Measurements from ENCODE around the gene REXO1. TPM values are rescaled to one million over a fixed set of nuclear protein-coding genes. Genes with fewer than 3 reads are reported as not detected.
A peak's percentile ranks its signal among the peaks of the same experiment; 100 is the strongest.

REXO1 gene
- total RNA-seq, 1 experiment from 2014 or later = 61.1 TPM

DNA sequence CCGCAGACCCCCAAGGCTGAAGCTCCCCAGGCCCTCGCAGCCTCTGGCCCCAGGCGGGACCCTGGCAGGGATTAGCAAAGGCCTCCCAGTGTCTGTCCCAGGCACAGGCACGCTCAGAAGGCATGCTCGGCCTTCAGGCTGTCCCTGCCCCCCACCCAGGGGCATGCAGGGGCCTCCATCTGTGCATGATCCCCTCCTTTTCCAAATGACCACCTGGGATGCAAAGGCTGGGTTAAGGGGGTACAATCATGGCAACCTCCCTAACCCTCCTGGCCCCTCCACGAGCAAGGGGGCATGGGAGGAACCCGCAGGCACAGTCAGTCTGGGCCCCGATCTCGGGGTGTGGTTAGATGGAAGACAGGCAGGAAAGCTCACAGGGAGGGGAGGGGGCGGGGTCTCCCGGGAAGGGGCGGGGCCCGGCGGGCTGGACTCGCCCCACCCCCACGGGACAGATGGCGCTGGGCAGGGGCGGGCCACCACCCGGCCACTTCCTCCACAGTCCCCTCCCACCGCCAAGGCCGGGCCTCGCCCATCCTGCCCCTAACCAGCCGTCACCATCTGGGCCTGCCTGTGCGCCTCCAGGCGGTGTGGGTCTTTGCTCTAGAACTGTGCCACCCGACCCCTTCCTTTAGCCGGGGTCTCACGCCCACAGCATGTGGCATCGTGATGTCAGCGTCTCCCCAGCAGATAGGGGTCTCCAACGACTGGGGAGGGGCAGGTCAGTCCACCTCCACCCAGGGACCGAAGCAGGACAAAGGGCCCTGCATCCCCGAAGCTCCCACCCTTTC lies 7.0 kb upstream of the REXO1 start:
- peak overlapping the region; percentile 63 for H3K4me3 Mint-ChIP-seq
- H3K27me3 Mint-ChIP-seq (ENCODE audit: low read depth) = no peaks in the 10 kb centered on the region; the same call in 1 of the 2 replicates
- peak overlapping the region; percentile 91 for H3K27ac Mint-ChIP-seq
- ATAC-seq (peak; percentile 80), DNase-seq (ENCODE audit: low spot score) (peak; percentile 93)
- H3K9me3 Mint-ChIP-seq = no peaks in the 10 kb centered on the region
- H3K36me3 Mint-ChIP-seq = no peaks in the 10 kb centered on the region
- TF ChIP-seq, protein P1, sequence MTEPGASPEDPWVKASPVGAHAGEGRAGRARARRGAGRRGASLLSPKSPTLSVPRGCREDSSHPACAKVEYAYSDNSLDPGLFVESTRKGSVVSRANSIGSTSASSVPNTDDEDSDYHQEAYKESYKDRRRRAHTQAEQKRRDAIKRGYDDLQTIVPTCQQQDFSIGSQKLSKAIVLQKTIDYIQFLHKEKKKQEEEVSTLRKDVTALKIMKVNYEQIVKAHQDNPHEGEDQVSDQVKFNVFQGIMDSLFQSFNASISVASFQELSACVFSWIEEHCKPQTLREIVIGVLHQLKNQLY (CRISPR knock-in tag; IDR thresholded peaks at IDR 0.05) = no peak
- TF ChIP-seq CREM (CRISPR knock-in tag; IDR thresholded peaks at IDR 0.05) (no peak), FOXP4 (CRISPR knock-in tag; IDR thresholded peaks at IDR 0.05) (no peak), HMGA2 (CRISPR knock-in tag; IDR thresholded peaks at IDR 0.05) (no peak), ZNF138 (CRISPR knock-in tag; conservative IDR thresholded peaks at IDR 0.05) (no peak), SP1 (CRISPR knock-in tag; conservative IDR thresholded peaks at IDR 0.05) (peak; percentile 75), JUN (CRISPR knock-in tag; IDR thresholded peaks at IDR 0.05) (no peak), MYBL2 (CRISPR knock-in tag; IDR thresholded peaks at IDR 0.05) (no peak), ESRRA (CRISPR knock-in tag; IDR thresholded peaks at IDR 0.05; ENCODE audit: borderline replicate concordance) (no peak), STAT6 (CRISPR knock-in tag; conservative IDR thresholded peaks at IDR 0.05; ENCODE audit: low read depth) (no peak), CTCF (IDR thresholded peaks at IDR 0.05) (no peak)
- TF ChIP-seq, protein P2, sequence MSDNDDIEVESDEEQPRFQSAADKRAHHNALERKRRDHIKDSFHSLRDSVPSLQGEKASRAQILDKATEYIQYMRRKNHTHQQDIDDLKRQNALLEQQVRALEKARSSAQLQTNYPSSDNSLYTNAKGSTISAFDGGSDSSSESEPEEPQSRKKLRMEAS (CRISPR knock-in tag; IDR thresholded peaks at IDR 0.05) = 0 out of 2 replicates have a peak, but pooled peaks have one; percentile 1
- ChIA-PET POLR2A (interaction anchor here (1.0 to 1.5 kb wide), 3 partner anchors 10 to 49 kb away, joined by 3 to 6 read pairs (median 4); no protein-coding TSS in a partner anchor), CTCF (interaction anchor here (0.6 to 8.2 kb wide), 16 partner anchors 9 to 1907 kb away, joined by 3 to 70 read pairs (median 5); partner anchors contain the start of gene ABHD17A)
- H3K4me1 Mint-ChIP-seq = peaks cover 48% of the 10 kb centered on the region

- H3K36me3 Mint-ChIP-seq = no peaks in the 10 kb centered on the region
- CTCF ChIA-PET = interaction anchor here (0.6 to 8.2 kb wide), 17 partner anchors 10 to 1908 kb away, joined by 3 to 70 read pairs (median 5); partner anchors contain the start of gene ABHD17A
- H3K9me3 Mint-ChIP-seq = no peaks in the 10 kb centered on the region
- H3K27me3 Mint-ChIP-seq (ENCODE audit: low read depth) = no peaks in the 10 kb centered on the region; the same call in 1 of the 2 replicates
- DNase-seq (ENCODE audit: low spot score) (peak; percentile 46), ATAC-seq (no peak)
- H3K27ac Mint-ChIP-seq = peak overlapping the region; percentile 91
- POLR2A ChIA-PET = interaction anchor here (1.5 kb wide), 2 partner anchors 10 to 22 kb away, joined by 4 to 6 read pairs; no protein-coding TSS in a partner anchor
- peak overlapping the region; percentile 63 for H3K4me3 Mint-ChIP-seq
- peaks cover 46% of the 10 kb centered on the region for H3K4me1 Mint-ChIP-seq
- TF ChIP-seq, protein P3, sequence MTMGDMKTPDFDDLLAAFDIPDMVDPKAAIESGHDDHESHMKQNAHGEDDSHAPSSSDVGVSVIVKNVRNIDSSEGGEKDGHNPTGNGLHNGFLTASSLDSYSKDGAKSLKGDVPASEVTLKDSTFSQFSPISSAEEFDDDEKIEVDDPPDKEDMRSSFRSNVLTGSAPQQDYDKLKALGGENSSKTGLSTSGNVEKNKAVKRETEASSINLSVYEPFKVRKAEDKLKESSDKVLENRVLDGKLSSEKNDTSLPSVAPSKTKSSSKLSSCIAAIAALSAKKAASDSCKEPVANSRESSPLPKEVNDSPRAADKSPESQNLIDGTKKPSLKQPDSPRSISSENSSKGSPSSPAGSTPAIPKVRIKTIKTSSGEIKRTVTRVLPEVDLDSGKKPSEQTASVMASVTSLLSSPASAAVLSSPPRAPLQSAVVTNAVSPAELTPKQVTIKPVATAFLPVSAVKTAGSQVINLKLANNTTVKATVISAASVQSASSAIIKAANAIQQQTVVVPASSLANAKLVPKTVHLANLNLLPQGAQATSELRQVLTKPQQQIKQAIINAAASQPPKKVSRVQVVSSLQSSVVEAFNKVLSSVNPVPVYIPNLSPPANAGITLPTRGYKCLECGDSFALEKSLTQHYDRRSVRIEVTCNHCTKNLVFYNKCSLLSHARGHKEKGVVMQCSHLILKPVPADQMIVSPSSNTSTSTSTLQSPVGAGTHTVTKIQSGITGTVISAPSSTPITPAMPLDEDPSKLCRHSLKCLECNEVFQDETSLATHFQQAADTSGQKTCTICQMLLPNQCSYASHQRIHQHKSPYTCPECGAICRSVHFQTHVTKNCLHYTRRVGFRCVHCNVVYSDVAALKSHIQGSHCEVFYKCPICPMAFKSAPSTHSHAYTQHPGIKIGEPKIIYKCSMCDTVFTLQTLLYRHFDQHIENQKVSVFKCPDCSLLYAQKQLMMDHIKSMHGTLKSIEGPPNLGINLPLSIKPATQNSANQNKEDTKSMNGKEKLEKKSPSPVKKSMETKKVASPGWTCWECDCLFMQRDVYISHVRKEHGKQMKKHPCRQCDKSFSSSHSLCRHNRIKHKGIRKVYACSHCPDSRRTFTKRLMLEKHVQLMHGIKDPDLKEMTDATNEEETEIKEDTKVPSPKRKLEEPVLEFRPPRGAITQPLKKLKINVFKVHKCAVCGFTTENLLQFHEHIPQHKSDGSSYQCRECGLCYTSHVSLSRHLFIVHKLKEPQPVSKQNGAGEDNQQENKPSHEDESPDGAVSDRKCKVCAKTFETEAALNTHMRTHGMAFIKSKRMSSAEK (CRISPR knock-in tag; IDR thresholded peaks at IDR 0.05; ENCODE audit: borderline replicate concordance) = no peak
- no peak for TF ChIP-seq SMAD4 (CRISPR knock-in tag; IDR thresholded peaks at IDR 0.05)
- no peak for TF ChIP-seq CTCF (IDR thresholded peaks at IDR 0.05)
- no peak for TF ChIP-seq FOXP4 (CRISPR knock-in tag; IDR thresholded peaks at IDR 0.05)
These were observed 6.3 kb upstream of the REXO1 start for GRCh38 chr19:1854542-1855039.

Measured in WTC11 (cell line).